Esophagus squamous epithelium (tissue), 5 donors: ENCODE data around the gene COL4A2. TPM values are rescaled to one million over a fixed set of nuclear protein-coding genes. Genes with fewer than 3 reads are reported as not detected.

Experiments
- DNase-seq: peaks from one replicate; lab custom pipeline; 2025; lab: John Stamatoyannopoulos, UW
- H3K27ac ChIP-seq, 4 donors: fragments of 200-600 bp; sonication (generic); one replicate each; pipeline ENCODE4 v1.5.1; 2016 to 2019; ENCODE audit warnings: mild to moderate bottlenecking in 1 of 4
- H3K27me3 ChIP-seq, 4 donors: fragments of 200-600 bp; sonication (generic); 1 replicate in 3 of 4; 2 replicates in 1 of 4; pipeline versions ENCODE4 v1.5.1 to v1.6.0; 2017 to 2021; ENCODE audit warnings: antibody characterized with exemption in 1 of 4
- H3K36me3 ChIP-seq, 3 donors: fragments of 200-600 bp; sonication (generic); one replicate each; pipeline ENCODE4 v1.5.1; 2016 to 2019
- H3K4me1 ChIP-seq, 3 donors: fragments of 200-600 bp; sonication (generic); one replicate each; pipeline ENCODE4 v1.5.1; 2017 to 2019
- H3K4me3 ChIP-seq, 4 donors: fragments of 200-600 bp; sonication (generic); 1 replicate in 3 of 4; 2 replicates in 1 of 4; pipeline ENCODE4 v1.5.1; 2016 to 2019; ENCODE audit warnings: mild to moderate bottlenecking in 2 of 4, moderate library complexity in 1 of 4
- H3K9me3 ChIP-seq, 3 donors: fragments of 200-600 bp; sonication (generic); one replicate each; pipeline ENCODE4 v1.5.1; 2016 to 2019
- CTCF ChIP-seq, 6 experiments: fragments of 450-650 bp in 4 of 6; fragments of 200-600 bp in 2 of 6; sonication (generic) in 2 of 6; IDR thresholded peaks; one replicate each; pipeline ENCODE4 v1.5.1; 2016 to 2019; ENCODE audit warnings: antibody characterized with exemption in 6 of 6, mild to moderate bottlenecking in 4 of 6, moderate library complexity in 4 of 6
- POLR2A ChIP-seq, 4 donors: fragments of 450-650 bp; IDR thresholded peaks; one replicate each; pipeline ENCODE4 v1.6.1; 2017; ENCODE audit warnings: antibody characterized with exemption in 4 of 4, mild to moderate bottlenecking in 4 of 4, moderate library complexity in 3 of 4
- WGBS, 2 donors: methylation state at CpG; one replicate each; pipeline ENCODE4 v1.1.5; 2018; 5-methylcytosine and 5-hydroxymethylcytosine counted together
- intact Hi-C: fragments of 100-400 bp; cut with DNase I; formaldehyde crosslinking; loops from one replicate; pipeline ENCODE4 v1.15.0; 2022
- total RNA-seq, 4 donors: library from RNA; depleted of rRNA; stranded (reverse); fragments of >200 nt; gene quantifications; one replicate each; pipeline ENCODE4 v1.1.0, GENCODE V29; 2016
- donor health status: DM: yes; HTN: yes; CAD: no.

COL4A2 gene
- total RNA-seq, 4 donors from 2014 or later, result 11.9 to 102 (median 43.5) TPM

- Histone ChIP-seq H3K4me3 (no peak overlapping the region), H3K27me3 (no peaks in the 10 kb centered on the region), H3K27ac (peak overlapping the region in 1 of 4 donors; percentile 5), H3K9me3 (no peaks in the 10 kb centered on the region), H3K4me1 (peaks cover 0 to 20% (median 13%) of the 10 kb centered on the region in 3 donors), H3K36me3 (peaks cover 0 to 4% (median 0%) of the 10 kb centered on the region in 3 donors)
- intact Hi-C loops, result no loop called here
- TF ChIP-seq CTCF (IDR thresholded peaks at IDR 0.05), result no peak
- no peak for TF ChIP-seq POLR2A (IDR thresholded peaks at IDR 0.05)
- DNase-seq, result no peak
- 55 to 67% methylated on average over 6 of the region's 6 CpGs for WGBS, 2 donors
Measured at GRCh38 chr13:110420626-110421025, 113.5 kb downstream of the COL4A2 start.

- no peaks in the 10 kb centered on the region for H3K27me3 ChIP-seq
- no peak for TF ChIP-seq POLR2A (IDR thresholded peaks at IDR 0.05)
- TF ChIP-seq CTCF (IDR thresholded peaks at IDR 0.05), result no peak
- no peaks in the 10 kb centered on the region for H3K9me3 ChIP-seq
- H3K4me1 ChIP-seq, result peaks cover 0 to 16% (median 9%) of the 10 kb centered on the region in 3 donors
- peaks cover 0 to 5% (median 0%) of the 10 kb centered on the region in 3 donors for H3K36me3 ChIP-seq
- no peak for DNase-seq
- peak overlapping the region in 1 of 4 donors; percentile 5 for H3K27ac ChIP-seq
- intact Hi-C loops, result no loop called here
- 55 to 72% methylated on average over 4 of the region's 4 CpGs for WGBS, 2 donors
- H3K4me3 ChIP-seq, result no peak overlapping the region
Measured at GRCh38 chr13:110421061-110421460, 114.0 kb downstream of the COL4A2 start.

- Histone ChIP-seq H3K9me3 (no peaks in the 10 kb centered on the region), H3K27me3 (no peaks in the 10 kb centered on the region), H3K27ac (no peak overlapping the region), H3K4me1 (peaks cover 0 to 10% (median 5%) of the 10 kb centered on the region in 3 donors), H3K4me3 (no peak overlapping the region), H3K36me3 (peaks cover 0 to 5% (median 0%) of the 10 kb centered on the region in 3 donors)
- no peak for DNase-seq
- no peak for TF ChIP-seq CTCF (IDR thresholded peaks at IDR 0.05)
- no peak for TF ChIP-seq POLR2A (IDR thresholded peaks at IDR 0.05)
- 71 to 75% methylated on average over 11 of the region's 11 CpGs for WGBS, 2 donors
- intact Hi-C loops, result no loop called here
Measured at GRCh38 chr13:110421696-110422385, 114.8 kb downstream of the COL4A2 start.

- no peak overlapping the region for H3K4me3 ChIP-seq
- peak overlapping the region in 1 of 4 donors; percentile 17 for H3K27ac ChIP-seq
- H3K36me3 ChIP-seq, result peaks cover 0 to 5% (median 0%) of the 10 kb centered on the region in 3 donors
- no peak for DNase-seq
- WGBS, 2 donors, result 38 to 54% methylated on average over 12 of the region's 12 CpGs
- no peaks in the 10 kb centered on the region for H3K4me1 ChIP-seq
- no peaks in the 10 kb centered on the region for H3K9me3 ChIP-seq
- TF ChIP-seq CTCF (IDR thresholded peaks at IDR 0.05) (no peak), POLR2A (IDR thresholded peaks at IDR 0.05) (no peak)
- intact Hi-C loops, result no loop called here
- no peaks in the 10 kb centered on the region for H3K27me3 ChIP-seq
Measured at GRCh38 chr13:110422913-110423688, 116.0 kb downstream of the COL4A2 start.
